Testis (tissue), 2 donors: ENCODE data around the gene NUMBL.

Source experiments
- POLR2A ChIP-seq: fragments of 450-650 bp; IDR thresholded peaks from one replicate; pipeline ENCODE4 v1.6.1; 2017; ENCODE audit warnings: antibody characterized with exemption, mild to moderate bottlenecking, moderate library complexity
- TF ChIP-seq, protein P1 (sequence below), 3 experiments: fragments of 450-650 bp in 2 of 3; fragments of 200-600 bp in 1 of 3; sonication (generic) in 1 of 3; IDR thresholded peaks; one replicate each; pipeline ENCODE4 v1.5.1; 2016 to 2019; ENCODE audit warnings: antibody characterized with exemption in 3 of 3, mild to moderate bottlenecking in 2 of 3, moderate library complexity in 1 of 3

DNA sequence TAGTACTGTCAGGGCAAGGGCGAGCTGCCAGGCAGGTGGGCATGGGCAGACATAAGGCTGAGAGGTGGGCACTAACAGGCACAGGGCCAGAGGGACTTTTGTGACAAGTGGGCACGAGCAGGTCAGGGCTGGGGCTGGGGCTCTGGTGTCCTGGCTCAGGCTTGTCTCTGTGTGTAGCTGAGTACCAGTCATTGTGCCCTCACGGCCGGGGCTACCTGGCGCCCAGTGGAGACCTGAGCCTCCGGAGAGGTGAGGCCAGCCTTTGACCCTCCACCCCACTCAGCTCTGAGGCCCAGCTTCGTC, 67.7 kb downstream of the NUMBL start:
- TF ChIP-seq, protein P1, sequence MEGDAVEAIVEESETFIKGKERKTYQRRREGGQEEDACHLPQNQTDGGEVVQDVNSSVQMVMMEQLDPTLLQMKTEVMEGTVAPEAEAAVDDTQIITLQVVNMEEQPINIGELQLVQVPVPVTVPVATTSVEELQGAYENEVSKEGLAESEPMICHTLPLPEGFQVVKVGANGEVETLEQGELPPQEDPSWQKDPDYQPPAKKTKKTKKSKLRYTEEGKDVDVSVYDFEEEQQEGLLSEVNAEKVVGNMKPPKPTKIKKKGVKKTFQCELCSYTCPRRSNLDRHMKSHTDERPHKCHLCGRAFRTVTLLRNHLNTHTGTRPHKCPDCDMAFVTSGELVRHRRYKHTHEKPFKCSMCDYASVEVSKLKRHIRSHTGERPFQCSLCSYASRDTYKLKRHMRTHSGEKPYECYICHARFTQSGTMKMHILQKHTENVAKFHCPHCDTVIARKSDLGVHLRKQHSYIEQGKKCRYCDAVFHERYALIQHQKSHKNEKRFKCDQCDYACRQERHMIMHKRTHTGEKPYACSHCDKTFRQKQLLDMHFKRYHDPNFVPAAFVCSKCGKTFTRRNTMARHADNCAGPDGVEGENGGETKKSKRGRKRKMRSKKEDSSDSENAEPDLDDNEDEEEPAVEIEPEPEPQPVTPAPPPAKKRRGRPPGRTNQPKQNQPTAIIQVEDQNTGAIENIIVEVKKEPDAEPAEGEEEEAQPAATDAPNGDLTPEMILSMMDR (IDR thresholded peaks at IDR 0.05): no peak
- no peak for TF ChIP-seq POLR2A
